H9 (cell line): ENCODE data around the gene S100A16. TPM values are rescaled to one million over a fixed set of nuclear protein-coding genes. Genes with fewer than 3 reads are reported as not detected.

ENCODE experiments used
- DNase-seq: peaks from one replicate; pipeline ENCODE4 v3.0.0-alpha.2; 2017
- H2AFZ ChIP-seq: one replicate; pipeline ENCODE4 v1.6.1; 2013; ENCODE audit warnings: mild to moderate bottlenecking, low read length, control low read depth, moderate library complexity
- H2AK5ac ChIP-seq: 2 replicates; pipeline ENCODE4 v1.6.1; 2013; ENCODE audit warnings: low read length, control low read depth, mixed read lengths; ENCODE audit not compliant: insufficient read length
- H2BK120ac ChIP-seq: one replicate; pipeline ENCODE4 v1.6.1; 2013; ENCODE audit warnings: low read depth, mild to moderate bottlenecking, low read length, control low read depth, inconsistent platforms; ENCODE audit not compliant: poor library complexity, severe bottlenecking
- H2BK12ac ChIP-seq: 2 replicates; pipeline ENCODE4 v1.6.1; 2013; ENCODE audit warnings: low read length, control low read depth, mixed read lengths, low read depth; ENCODE audit not compliant: insufficient read length
- H2BK15ac ChIP-seq: 2 replicates; pipeline ENCODE4 v1.6.1; 2013; ENCODE audit warnings: low read depth, low read length, control low read depth
- H2BK20ac ChIP-seq: one replicate; pipeline ENCODE4 v1.6.1; 2013; ENCODE audit warnings: low read depth, mild to moderate bottlenecking, low read length, control low read depth, inconsistent platforms; ENCODE audit not compliant: poor library complexity, severe bottlenecking
- H2BK5ac ChIP-seq: 2 replicates; pipeline ENCODE4 v1.6.1; 2013; ENCODE audit warnings: low read length, control low read depth, mixed read lengths; ENCODE audit not compliant: insufficient read length
- H3K14ac ChIP-seq: 2 replicates; pipeline ENCODE4 v1.6.1; 2013; ENCODE audit warnings: low read length, control low read depth; ENCODE audit not compliant: insufficient read depth
- H3K18ac ChIP-seq: 2 replicates; pipeline ENCODE4 v1.6.1; 2013; ENCODE audit warnings: low read depth, mild to moderate bottlenecking, mixed read lengths, low read length, control low read depth; ENCODE audit not compliant: insufficient read length
- H3K23ac ChIP-seq: 2 replicates; pipeline ENCODE4 v1.6.1; 2013; ENCODE audit warnings: low read length, control low read depth, mixed read lengths, low read depth; ENCODE audit not compliant: insufficient read length
- H3K23me2 ChIP-seq: 2 replicates; pipeline ENCODE4 v1.6.1; 2013; ENCODE audit warnings: low read depth, mild to moderate bottlenecking, mixed read lengths, low read length, control low read depth; ENCODE audit not compliant: insufficient read length, poor library complexity, severe bottlenecking
- H3K27ac ChIP-seq: 2 replicates; pipeline ENCODE4 v1.5.1; 2013; ENCODE audit warnings: low read length, control low read depth, mixed read lengths, low read depth; ENCODE audit not compliant: insufficient read length
- H3K27me3 ChIP-seq: 2 replicates; pipeline ENCODE4 v1.6.1; 2013; ENCODE audit warnings: low read length, control low read depth, inconsistent platforms; ENCODE audit not compliant: insufficient read depth
- H3K4ac ChIP-seq: 2 replicates; pipeline ENCODE4 v1.6.1; 2013; ENCODE audit warnings: low read depth, mild to moderate bottlenecking, control low read depth, inconsistent platforms, low read length, moderate library complexity
- H3K4me1 ChIP-seq: 2 replicates; pipeline ENCODE4 v1.6.1; 2013; ENCODE audit warnings: low read length, control low read depth, inconsistent platforms; ENCODE audit not compliant: insufficient read depth
- H3K4me2 ChIP-seq: 2 replicates; pipeline ENCODE4 v1.6.1; 2013; ENCODE audit warnings: low read length, control low read depth, mixed read lengths; ENCODE audit not compliant: insufficient read length, insufficient read depth
- H3K56ac ChIP-seq: 2 replicates; pipeline ENCODE4 v1.6.1; 2013; ENCODE audit warnings: low read depth, mild to moderate bottlenecking, mixed read lengths, low read length, control low read depth; ENCODE audit not compliant: insufficient read length
- H3K79me1 ChIP-seq: 2 replicates; pipeline ENCODE4 v1.6.1; 2013; ENCODE audit warnings: low read depth, mild to moderate bottlenecking, moderate library complexity, low read length, control low read depth, inconsistent platforms; ENCODE audit not compliant: insufficient read depth, poor library complexity, severe bottlenecking
- H3K79me2 ChIP-seq: 2 replicates; pipeline ENCODE4 v1.6.1; 2013; ENCODE audit warnings: low read length, control low read depth, inconsistent platforms; ENCODE audit not compliant: insufficient read depth
- H3K9ac ChIP-seq: 2 replicates; pipeline ENCODE4 v1.6.1; 2013; ENCODE audit warnings: low read length, control low read depth, mixed read lengths; ENCODE audit not compliant: insufficient read length; ENCODE audit errors: extremely low read depth
- H3K9me3 ChIP-seq: one replicate; pipeline ENCODE4 v1.6.1; 2013; ENCODE audit warnings: low read depth, low read length, inconsistent platforms; ENCODE audit not compliant: control insufficient read depth
- H3T11ph ChIP-seq: one replicate; pipeline ENCODE4 v1.6.1; 2013; ENCODE audit warnings: mild to moderate bottlenecking, low read length, control low read depth, inconsistent platforms
- H4K20me1 ChIP-seq: one replicate; pipeline ENCODE4 v1.6.1; 2013; ENCODE audit not compliant: control insufficient read depth, insufficient read length, insufficient read depth
- H4K5ac ChIP-seq: 2 replicates; pipeline ENCODE4 v1.6.1; 2013; ENCODE audit warnings: low read depth, mild to moderate bottlenecking, mixed read lengths, low read length, control low read depth; ENCODE audit not compliant: insufficient read length
- H4K8ac ChIP-seq: replicated peaks from 2 replicates; pipeline ENCODE4 v1.6.1; 2013; ENCODE audit warnings: low read length, control low read depth, mixed read lengths, low read depth; ENCODE audit not compliant: insufficient read length
- H4K91ac ChIP-seq: 2 replicates; pipeline ENCODE4 v1.6.1; 2013; ENCODE audit warnings: low read depth, mild to moderate bottlenecking, moderate library complexity, mixed read lengths, low read length, control low read depth; ENCODE audit not compliant: insufficient read length
- H3K27ac Mint-ChIP-seq, 3 experiments: 2 replicates in 2 of 3; 3 replicates in 1 of 3; pipeline ENCODE4 v1.8.0; 2020 to 2021; ENCODE audit warnings: mixed read lengths in 3 of 3, mild to moderate bottlenecking in 1 of 3, moderate library complexity in 1 of 3
- H3K27me3 Mint-ChIP-seq: 2 replicates; pipeline ENCODE4 v1.8.0; 2021; ENCODE audit warnings: low read depth, mild to moderate bottlenecking, moderate library complexity, mixed read lengths
- H3K36me3 Mint-ChIP-seq, 3 experiments: 2 replicates in 2 of 3; 3 replicates in 1 of 3; pipeline ENCODE4 v1.8.0; 2020 to 2021; ENCODE audit warnings: low read depth in 3 of 3, mixed read lengths in 3 of 3; ENCODE audit not compliant: insufficient read depth in 1 of 3
- H3K4me1 Mint-ChIP-seq, 2 experiments: 2 replicates each; pipeline ENCODE4 v1.8.0; 2020; ENCODE audit warnings: mixed read lengths in 2 of 2
- H3K4me3 Mint-ChIP-seq, 2 experiments: 2 replicates in 1 of 2; 3 replicates in 1 of 2; pipeline ENCODE4 v1.8.0; 2020 to 2021; ENCODE audit warnings: mild to moderate bottlenecking in 2 of 2, mixed read lengths in 2 of 2, moderate library complexity in 1 of 2
- H3K9me3 Mint-ChIP-seq, 2 experiments: 2 replicates in 1 of 2; 3 replicates in 1 of 2; pipeline ENCODE4 v1.8.0; 2020; ENCODE audit warnings: mild to moderate bottlenecking in 2 of 2, mixed read lengths in 2 of 2, moderate library complexity in 1 of 2
- WGBS: extraction: QIAGEN DNeasy Blood & Tissue Kit; methylation state at CpG from one replicate; pipeline ENCODE4 v1.1.7; 2013; ENCODE audit warnings: missing lambda C conversion rate, low lambda C conversion rate, mixed read lengths; ENCODE audit not compliant: insufficient read length; ENCODE audit errors: extremely low coverage; 5-methylcytosine and 5-hydroxymethylcytosine counted together
- total RNA-seq: library from RNA; stranded (reverse); gene quantifications from 2 replicates; pipeline ENCODE4 v1.2.1, GENCODE V29; 2021
- TF ChIP-seq, protein P1 (sequence below): fragments of 200-600 bp; sonication (generic); conservative IDR thresholded peaks from 3 replicates; pipeline ENCODE4 v1.8.0; 2021; ENCODE audit warnings: antibody characterized with exemption, mild to moderate bottlenecking

Gene S100A16
- total RNA-seq, 1 experiment from 2014 or later: 8.0 TPM

- no peak overlapping the region for H3K56ac ChIP-seq
- H3K27ac ChIP-seq: no peak overlapping the region
- Mint-ChIP-seq H3K36me3 (peaks cover 22 to 42% (median 35%) of the 10 kb centered on the region in 3 experiments), H3K4me3 (peak overlapping the region; percentile 93 to 99), H3K27me3 (no peaks in the 10 kb centered on the region), H3K9me3 (peaks cover 0 to 3% of the 10 kb centered on the region in 2 experiments; a peak in 1 of 5 replicates), H3K4me1 (peaks cover 26 to 30% of the 10 kb centered on the region in 2 experiments), H3K27ac (peak overlapping the region; percentile 10 to 89 (median 38))
- H3K79me1 ChIP-seq: no peaks in the 10 kb centered on the region
- peak overlapping the region; percentile 23 for H3K18ac ChIP-seq
- peak overlapping the region; percentile 69 for H3K4me2 ChIP-seq
- H2BK12ac ChIP-seq: no peak overlapping the region
- H2BK20ac ChIP-seq: no peak overlapping the region
- no peak for DNase-seq
- no peak overlapping the region for H2AFZ ChIP-seq
- H3K9ac ChIP-seq: peak overlapping the region; percentile 15
- H2BK120ac ChIP-seq: no peak overlapping the region
- H4K20me1 ChIP-seq: no peaks in the 10 kb centered on the region
- no peaks in the 10 kb centered on the region for H3K27me3 ChIP-seq
- H3K4ac ChIP-seq: no peak overlapping the region
- peaks cover 4% of the 10 kb centered on the region; the same call in 1 of the 2 replicates for H3K79me2 ChIP-seq
- H2AK5ac ChIP-seq: no peak overlapping the region
- no CpG with 5 or more reads among the region's 18 CpGs for WGBS
- H3K14ac ChIP-seq: no peak overlapping the region
- H4K91ac ChIP-seq: no peak overlapping the region
- H3T11ph ChIP-seq: no peak overlapping the region
- no peaks in the 10 kb centered on the region for H3K4me1 ChIP-seq
- H2BK15ac ChIP-seq: no peak overlapping the region
- H3K23ac ChIP-seq: no peak overlapping the region
- no peak overlapping the region for H2BK5ac ChIP-seq
- H3K9me3 ChIP-seq: no peaks in the 10 kb centered on the region
- TF ChIP-seq, protein P1, sequence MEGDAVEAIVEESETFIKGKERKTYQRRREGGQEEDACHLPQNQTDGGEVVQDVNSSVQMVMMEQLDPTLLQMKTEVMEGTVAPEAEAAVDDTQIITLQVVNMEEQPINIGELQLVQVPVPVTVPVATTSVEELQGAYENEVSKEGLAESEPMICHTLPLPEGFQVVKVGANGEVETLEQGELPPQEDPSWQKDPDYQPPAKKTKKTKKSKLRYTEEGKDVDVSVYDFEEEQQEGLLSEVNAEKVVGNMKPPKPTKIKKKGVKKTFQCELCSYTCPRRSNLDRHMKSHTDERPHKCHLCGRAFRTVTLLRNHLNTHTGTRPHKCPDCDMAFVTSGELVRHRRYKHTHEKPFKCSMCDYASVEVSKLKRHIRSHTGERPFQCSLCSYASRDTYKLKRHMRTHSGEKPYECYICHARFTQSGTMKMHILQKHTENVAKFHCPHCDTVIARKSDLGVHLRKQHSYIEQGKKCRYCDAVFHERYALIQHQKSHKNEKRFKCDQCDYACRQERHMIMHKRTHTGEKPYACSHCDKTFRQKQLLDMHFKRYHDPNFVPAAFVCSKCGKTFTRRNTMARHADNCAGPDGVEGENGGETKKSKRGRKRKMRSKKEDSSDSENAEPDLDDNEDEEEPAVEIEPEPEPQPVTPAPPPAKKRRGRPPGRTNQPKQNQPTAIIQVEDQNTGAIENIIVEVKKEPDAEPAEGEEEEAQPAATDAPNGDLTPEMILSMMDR: no peak
- H4K5ac ChIP-seq: no peak overlapping the region
- no peak overlapping the region for H4K8ac ChIP-seq
- H3K23me2 ChIP-seq: peaks cover 12% of the 10 kb centered on the region
These were observed 20.3 kb upstream of the S100A16 start for GRCh38 chr1:153633161-153633753.
